Measurements from ENCODE around the gene R3HCC1L. TPM values are rescaled to one million over a fixed set of nuclear protein-coding genes. Genes with fewer than 3 reads are reported as not detected.

The R3HCC1L gene
- total and polyA plus RNA-seq, 9 of the 15 experiments (the other 6 are each of a cell fraction or from before 2014, with no cell fraction given) = 9.1 to 17.8 (median 12.6) TPM

DNA sequence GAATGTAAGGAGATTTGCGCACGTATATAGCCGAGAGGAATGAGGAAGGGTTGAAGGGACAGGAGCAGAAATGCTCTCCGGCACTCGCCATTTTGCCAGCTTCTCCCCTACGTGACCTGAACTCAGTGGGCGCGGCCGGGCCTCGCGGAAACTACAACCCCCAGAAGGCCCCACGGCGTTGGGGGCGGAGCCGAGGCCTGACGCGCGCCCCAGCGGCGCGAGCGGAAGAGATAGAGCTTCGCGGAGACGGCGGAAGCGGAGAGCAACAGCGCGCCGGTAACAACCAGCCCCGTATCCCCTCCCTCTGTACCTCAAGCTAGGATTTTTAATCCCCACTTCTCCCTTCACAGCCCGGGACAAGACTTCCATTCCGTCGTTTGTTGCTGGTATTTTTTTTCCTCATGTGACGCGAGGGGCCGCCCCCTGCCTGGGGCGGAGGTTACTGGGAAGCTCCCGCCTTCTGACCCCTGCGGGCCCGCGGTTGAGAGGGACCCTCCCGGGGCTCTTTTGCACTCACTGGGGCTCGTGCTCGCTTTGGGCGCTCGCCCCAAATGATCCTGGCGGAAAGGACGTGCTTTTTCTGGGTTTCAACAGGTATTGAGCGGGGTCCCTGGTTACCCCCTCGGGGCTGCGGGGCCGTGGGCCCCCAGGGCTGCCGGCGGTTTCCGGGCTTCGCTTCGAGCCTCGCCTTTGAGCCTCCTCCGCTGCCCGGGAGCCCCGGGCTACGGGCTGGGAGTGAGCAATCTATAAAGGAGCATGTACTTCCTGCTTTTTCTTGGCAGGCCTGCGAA lies at the start of gene R3HCC1L (continued):
- TF ChIP-seq, protein P1, sequence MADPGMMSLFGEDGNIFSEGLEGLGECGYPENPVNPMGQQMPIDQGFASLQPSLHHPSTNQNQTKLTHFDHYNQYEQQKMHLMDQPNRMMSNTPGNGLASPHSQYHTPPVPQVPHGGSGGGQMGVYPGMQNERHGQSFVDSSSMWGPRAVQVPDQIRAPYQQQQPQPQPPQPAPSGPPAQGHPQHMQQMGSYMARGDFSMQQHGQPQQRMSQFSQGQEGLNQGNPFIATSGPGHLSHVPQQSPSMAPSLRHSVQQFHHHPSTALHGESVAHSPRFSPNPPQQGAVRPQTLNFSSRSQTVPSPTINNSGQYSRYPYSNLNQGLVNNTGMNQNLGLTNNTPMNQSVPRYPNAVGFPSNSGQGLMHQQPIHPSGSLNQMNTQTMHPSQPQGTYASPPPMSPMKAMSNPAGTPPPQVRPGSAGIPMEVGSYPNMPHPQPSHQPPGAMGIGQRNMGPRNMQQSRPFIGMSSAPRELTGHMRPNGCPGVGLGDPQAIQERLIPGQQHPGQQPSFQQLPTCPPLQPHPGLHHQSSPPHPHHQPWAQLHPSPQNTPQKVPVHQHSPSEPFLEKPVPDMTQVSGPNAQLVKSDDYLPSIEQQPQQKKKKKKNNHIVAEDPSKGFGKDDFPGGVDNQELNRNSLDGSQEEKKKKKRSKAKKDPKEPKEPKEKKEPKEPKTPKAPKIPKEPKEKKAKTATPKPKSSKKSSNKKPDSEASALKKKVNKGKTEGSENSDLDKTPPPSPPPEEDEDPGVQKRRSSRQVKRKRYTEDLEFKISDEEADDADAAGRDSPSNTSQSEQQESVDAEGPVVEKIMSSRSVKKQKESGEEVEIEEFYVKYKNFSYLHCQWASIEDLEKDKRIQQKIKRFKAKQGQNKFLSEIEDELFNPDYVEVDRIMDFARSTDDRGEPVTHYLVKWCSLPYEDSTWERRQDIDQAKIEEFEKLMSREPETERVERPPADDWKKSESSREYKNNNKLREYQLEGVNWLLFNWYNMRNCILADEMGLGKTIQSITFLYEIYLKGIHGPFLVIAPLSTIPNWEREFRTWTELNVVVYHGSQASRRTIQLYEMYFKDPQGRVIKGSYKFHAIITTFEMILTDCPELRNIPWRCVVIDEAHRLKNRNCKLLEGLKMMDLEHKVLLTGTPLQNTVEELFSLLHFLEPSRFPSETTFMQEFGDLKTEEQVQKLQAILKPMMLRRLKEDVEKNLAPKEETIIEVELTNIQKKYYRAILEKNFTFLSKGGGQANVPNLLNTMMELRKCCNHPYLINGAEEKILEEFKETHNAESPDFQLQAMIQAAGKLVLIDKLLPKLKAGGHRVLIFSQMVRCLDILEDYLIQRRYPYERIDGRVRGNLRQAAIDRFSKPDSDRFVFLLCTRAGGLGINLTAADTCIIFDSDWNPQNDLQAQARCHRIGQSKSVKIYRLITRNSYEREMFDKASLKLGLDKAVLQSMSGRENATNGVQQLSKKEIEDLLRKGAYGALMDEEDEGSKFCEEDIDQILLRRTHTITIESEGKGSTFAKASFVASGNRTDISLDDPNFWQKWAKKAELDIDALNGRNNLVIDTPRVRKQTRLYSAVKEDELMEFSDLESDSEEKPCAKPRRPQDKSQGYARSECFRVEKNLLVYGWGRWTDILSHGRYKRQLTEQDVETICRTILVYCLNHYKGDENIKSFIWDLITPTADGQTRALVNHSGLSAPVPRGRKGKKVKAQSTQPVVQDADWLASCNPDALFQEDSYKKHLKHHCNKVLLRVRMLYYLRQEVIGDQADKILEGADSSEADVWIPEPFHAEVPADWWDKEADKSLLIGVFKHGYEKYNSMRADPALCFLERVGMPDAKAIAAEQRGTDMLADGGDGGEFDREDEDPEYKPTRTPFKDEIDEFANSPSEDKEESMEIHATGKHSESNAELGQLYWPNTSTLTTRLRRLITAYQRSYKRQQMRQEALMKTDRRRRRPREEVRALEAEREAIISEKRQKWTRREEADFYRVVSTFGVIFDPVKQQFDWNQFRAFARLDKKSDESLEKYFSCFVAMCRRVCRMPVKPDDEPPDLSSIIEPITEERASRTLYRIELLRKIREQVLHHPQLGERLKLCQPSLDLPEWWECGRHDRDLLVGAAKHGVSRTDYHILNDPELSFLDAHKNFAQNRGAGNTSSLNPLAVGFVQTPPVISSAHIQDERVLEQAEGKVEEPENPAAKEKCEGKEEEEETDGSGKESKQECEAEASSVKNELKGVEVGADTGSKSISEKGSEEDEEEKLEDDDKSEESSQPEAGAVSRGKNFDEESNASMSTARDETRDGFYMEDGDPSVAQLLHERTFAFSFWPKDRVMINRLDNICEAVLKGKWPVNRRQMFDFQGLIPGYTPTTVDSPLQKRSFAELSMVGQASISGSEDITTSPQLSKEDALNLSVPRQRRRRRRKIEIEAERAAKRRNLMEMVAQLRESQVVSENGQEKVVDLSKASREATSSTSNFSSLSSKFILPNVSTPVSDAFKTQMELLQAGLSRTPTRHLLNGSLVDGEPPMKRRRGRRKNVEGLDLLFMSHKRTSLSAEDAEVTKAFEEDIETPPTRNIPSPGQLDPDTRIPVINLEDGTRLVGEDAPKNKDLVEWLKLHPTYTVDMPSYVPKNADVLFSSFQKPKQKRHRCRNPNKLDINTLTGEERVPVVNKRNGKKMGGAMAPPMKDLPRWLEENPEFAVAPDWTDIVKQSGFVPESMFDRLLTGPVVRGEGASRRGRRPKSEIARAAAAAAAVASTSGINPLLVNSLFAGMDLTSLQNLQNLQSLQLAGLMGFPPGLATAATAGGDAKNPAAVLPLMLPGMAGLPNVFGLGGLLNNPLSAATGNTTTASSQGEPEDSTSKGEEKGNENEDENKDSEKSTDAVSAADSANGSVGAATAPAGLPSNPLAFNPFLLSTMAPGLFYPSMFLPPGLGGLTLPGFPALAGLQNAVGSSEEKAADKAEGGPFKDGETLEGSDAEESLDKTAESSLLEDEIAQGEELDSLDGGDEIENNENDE (IDR thresholded peaks at IDR 0.05; ENCODE audit: low read depth, low read length) = no peak
- TF ChIP-seq, protein P2, sequence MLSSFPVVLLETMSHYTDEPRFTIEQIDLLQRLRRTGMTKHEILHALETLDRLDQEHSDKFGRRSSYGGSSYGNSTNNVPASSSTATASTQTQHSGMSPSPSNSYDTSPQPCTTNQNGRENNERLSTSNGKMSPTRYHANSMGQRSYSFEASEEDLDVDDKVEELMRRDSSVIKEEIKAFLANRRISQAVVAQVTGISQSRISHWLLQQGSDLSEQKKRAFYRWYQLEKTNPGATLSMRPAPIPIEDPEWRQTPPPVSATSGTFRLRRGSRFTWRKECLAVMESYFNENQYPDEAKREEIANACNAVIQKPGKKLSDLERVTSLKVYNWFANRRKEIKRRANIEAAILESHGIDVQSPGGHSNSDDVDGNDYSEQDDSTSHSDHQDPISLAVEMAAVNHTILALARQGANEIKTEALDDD (IDR thresholded peaks at IDR 0.05) = no peak
- TF ChIP-seq, protein P3, sequence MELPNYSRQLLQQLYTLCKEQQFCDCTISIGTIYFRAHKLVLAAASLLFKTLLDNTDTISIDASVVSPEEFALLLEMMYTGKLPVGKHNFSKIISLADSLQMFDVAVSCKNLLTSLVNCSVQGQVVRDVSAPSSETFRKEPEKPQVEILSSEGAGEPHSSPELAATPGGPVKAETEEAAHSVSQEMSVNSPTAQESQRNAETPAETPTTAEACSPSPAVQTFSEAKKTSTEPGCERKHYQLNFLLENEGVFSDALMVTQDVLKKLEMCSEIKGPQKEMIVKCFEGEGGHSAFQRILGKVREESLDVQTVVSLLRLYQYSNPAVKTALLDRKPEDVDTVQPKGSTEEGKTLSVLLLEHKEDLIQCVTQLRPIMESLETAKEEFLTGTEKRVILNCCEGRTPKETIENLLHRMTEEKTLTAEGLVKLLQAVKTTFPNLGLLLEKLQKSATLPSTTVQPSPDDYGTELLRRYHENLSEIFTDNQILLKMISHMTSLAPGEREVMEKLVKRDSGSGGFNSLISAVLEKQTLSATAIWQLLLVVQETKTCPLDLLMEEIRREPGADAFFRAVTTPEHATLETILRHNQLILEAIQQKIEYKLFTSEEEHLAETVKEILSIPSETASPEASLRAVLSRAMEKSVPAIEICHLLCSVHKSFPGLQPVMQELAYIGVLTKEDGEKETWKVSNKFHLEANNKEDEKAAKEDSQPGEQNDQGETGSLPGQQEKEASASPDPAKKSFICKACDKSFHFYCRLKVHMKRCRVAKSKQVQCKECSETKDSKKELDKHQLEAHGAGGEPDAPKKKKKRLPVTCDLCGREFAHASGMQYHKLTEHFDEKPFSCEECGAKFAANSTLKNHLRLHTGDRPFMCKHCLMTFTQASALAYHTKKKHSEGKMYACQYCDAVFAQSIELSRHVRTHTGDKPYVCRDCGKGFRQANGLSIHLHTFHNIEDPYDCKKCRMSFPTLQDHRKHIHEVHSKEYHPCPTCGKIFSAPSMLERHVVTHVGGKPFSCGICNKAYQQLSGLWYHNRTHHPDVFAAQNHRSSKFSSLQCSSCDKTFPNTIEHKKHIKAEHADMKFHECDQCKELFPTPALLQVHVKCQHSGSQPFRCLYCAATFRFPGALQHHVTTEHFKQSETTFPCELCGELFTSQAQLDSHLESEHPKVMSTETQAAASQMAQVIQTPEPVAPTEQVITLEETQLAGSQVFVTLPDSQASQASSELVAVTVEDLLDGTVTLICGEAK (IDR thresholded peaks at IDR 0.05) = peak; percentile 78
- TF ChIP-seq, protein P3 (CRISPR knock-in tag; IDR thresholded peaks at IDR 0.05) = no peak
- TF ChIP-seq HNRNPL (IDR thresholded peaks at IDR 0.05; ENCODE audit: low read depth, low read length) = no peak
